ENCODE data around the gene VPS26A.
A peak's percentile ranks its signal among the peaks of the same experiment; 100 is the strongest.

VPS26A gene

GRCh38 chr10:69179089-69179742 lies 55.2 kb downstream of the VPS26A start:
- no peak for DNase-seq

DNA sequence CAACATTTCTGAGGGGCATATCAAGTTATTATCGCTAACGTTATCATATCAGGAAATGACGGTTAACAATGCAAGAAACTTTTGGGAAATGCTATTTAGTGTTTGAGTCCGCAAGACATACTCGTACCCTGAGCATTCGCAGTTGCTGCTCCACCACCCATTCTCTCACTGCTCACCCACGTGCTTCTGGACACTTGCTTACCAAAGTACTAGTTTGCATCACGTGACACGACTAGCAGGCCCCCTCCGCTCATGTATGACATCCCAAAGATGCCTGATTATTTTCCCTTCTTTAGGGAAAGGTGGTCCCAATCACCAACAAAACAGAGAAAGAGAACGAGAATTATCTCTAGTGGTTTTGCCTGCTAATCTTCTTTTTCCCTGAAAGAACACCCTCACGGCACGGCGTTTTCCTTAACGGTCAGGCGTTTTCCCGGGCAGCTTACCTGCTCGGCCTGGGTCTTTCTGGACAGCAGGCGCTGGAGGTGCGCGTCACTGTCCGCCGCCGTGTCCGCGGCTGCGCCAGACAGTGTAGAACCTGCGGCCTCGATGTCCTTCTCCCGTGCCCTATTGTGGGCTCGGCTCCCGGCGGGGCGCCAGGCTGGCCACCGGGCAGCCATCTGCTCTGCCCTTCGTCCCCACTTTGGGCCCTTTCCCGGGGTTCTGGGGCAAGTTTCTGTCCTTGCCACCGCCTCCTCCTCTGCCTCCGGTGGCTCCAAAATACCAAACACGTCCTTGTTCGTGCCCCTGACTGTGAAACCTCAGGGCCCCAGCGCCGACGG lies 56.0 kb downstream of the VPS26A start, which contains the start of gene SUPV3L1:
TSS of gene SUPV3L1 (plus strand) at position 492 of the 782 bp plus-strand sequence. CDS start at position 550, 58 bp downstream.
- peak; percentile 94 for DNase-seq

DNA sequence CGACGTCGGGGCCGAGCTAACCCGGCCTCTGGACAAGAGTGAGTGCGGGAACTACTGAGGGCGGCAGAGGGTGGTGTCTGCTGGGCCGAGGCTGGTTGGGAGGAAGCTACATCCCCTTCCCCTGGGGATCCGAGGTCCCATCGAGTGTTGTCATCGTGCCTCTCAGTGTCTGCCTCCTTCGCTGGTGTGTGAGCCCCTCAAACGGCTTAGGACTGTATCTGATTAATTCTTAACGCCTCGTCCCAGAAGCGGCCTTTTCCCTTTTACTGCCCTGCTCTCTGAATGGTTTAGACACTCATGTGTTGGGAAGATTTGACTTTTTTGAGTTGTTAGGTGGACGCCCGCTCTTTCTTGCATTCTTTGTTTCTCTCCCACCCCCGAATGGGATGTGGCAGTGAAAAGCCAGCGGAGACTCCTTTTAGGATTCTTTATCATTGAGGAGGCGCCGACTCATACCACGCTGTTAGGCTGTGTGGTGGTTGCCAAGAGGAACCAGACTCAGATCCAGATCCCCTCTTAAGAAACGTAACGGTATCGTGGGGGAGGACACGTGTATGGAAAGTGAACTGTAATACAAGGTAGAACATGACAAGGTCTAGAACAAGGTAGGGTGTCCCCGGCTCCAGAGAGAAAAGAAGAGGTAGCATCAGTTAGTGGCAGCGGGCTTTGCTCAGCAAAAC lies 56.7 kb downstream of the VPS26A start:
- DNase-seq, result peak; percentile 30

- DNase-seq, result no peak
These were observed 57.5 kb downstream of the VPS26A start for GRCh38 chr10:69181433-69181832.

DNA sequence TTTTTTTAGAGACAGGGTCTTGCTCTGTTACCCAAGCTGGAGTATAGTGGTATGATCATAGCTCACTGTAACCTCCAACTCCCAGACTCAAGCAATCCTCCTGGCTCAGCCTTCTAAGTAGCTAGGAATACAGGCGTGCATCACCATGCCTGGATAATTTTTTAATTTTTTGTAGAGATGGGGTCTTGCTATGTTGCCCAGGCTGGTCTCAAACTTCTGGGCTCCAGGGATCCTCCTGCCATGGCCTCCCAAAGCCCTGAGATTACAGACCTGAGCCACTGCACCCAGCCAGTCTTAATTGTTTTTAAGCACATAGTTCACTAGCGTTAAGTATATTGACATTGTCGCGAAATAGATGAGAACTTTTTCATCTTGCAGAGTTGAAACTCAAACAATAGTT lies 58.0 kb downstream of the VPS26A start:
- DNase-seq, result no peak

DNA sequence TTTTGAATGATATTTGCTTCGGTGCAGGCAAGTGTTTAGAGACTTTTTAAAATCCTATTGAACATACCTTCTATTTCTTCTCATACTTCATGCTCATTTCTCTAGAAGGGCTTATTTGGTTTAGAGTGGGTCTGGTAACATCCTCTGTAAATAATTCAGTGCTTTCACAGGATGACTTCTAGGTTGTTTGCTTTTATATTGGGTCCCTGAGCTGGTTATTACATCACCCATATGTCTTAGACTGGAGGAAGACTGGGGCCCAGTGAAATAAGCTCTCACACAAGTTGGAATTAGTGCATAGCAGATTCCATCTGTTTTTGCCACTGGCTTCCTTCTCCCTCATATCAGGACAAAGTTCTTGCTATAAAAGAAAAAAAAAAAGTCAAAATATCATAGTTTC lies 62.5 kb downstream of the VPS26A start:
- no peak for DNase-seq

GRCh38 chr10:69201045-69201444 lies 77.1 kb downstream of the VPS26A start:
- peak; percentile 26 for DNase-seq

DNA sequence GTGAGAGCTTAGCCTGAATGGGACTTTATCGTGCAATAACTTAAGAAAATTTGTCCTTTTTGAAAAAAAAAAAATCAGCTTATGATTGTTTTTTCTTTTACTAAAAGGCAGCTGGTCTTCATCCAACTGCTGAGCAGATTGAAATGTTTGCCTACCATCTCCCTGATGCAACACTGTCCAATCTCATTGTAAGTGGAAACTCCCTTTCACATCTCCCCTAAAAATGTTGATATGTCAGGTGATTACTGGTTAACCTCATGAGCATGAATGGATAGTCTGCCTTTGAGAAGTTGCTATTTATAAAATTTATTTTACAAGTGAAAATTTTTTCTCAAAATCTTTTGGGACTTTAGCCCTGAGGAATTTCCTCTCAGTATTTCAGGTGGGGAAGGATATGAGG lies 78.4 kb downstream of the VPS26A start:
- peak; percentile 61 for DNase-seq

- DNase-seq, result no peak
These were observed 84.8 kb downstream of the VPS26A start for GRCh38 chr10:69208761-69209160.

- no peak for DNase-seq
These were observed 86.0 kb downstream of the VPS26A start for GRCh38 chr10:69209787-69210484.

- DNase-seq, result no peak
These were observed 87.1 kb downstream of the VPS26A start for GRCh38 chr10:69211104-69211503.

DNA sequence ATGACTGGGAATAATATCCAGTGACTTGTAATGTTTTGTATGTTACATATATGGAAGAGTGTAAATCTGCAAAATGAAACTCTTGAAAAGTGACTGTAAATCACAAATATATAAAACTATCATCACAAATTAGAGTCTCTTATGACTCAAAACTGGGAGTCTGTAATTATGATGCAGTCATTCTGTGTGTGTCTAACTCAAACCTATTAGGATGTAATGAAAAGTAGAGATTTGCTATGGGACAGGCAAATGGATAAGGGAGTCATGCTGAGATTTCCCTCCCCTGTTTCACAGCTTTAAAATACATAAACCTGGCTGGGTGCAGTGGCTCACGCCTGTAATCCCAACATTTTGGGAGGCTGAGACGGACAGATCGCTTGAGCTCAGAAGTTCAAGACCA lies 87.5 kb downstream of the VPS26A start:
- DNase-seq, result no peak

- DNase-seq, result no peak
These were observed 89.8 kb downstream of the VPS26A start for GRCh38 chr10:69213591-69214311.

DNA sequence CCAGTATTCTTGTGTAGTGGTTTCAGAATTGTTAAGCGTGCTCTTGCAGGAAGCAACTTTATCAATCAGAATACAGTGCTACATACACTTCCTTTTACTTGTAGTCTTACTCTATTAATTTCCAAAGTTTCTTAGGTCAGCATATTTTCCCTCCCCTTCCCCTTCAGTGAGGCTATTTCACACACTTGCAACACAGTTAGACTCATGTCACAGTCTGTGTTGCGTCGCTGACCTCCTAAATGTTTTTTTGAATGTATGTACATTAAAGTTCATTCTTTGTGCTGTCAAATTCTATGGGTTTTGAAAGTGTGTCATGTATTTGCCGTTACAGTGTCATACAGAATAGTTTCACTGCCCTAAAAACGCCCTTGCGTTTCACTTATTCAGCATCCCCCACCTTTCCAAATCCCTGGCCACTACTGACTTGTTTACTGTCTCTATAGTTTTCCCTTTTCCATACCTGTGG lies 90.7 kb downstream of the VPS26A start:
- DNase-seq, result peak; percentile 39

GRCh38 chr10:69215405-69216171 lies 91.6 kb downstream of the VPS26A start:
- peak; percentile 54 for DNase-seq

- DNase-seq, result no peak
These were observed 92.7 kb downstream of the VPS26A start for GRCh38 chr10:69216577-69217118.

- no peak for DNase-seq
These were observed 93.3 kb downstream of the VPS26A start for GRCh38 chr10:69217119-69217754.

DNA sequence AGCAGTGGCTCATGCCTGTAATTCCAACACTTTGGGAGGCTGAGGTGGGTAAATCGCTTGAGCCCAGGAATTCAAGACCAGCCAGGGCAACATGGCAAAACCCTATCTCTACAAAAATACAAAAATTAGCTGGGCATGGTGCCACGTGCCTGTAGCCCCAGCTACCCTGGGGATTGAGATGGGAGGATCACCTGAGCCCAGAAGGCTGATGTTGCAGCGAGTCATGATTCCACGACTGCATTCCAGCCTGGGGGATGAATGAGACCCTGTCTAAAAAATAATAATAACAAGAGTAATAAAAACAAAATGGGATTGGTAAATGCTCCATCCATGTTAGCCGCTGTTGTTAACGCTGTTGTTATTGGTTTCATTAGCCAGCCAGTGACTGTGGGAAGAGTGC lies 94.9 kb downstream of the VPS26A start:
- no peak for DNase-seq

DNA sequence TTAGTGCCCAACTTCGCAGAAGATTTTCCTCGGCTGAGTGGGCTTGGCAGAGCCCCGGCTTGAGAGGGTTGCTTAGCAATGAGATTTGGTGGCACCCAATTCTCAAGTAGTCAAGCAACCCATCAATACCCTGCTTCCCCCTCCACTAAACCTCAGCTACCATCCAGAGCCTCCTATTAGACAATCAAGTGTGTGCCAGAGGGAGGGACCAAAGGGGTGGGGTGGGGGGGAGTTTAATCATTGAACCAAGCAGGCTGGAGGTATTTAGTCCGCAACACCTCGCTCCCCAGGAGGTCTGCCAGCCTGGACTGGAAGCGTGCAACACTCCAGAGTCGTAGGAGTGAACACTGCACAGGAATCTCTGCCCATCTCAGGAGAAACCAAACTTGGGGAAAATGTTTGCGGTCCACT lies 96.1 kb downstream of the VPS26A start, which contains the start of gene HKDC1:
TSS of gene HKDC1 (plus strand) at position 292 of the 411 bp plus-strand sequence. CDS start at position 396, 104 bp downstream.
- no peak for DNase-seq

DNA sequence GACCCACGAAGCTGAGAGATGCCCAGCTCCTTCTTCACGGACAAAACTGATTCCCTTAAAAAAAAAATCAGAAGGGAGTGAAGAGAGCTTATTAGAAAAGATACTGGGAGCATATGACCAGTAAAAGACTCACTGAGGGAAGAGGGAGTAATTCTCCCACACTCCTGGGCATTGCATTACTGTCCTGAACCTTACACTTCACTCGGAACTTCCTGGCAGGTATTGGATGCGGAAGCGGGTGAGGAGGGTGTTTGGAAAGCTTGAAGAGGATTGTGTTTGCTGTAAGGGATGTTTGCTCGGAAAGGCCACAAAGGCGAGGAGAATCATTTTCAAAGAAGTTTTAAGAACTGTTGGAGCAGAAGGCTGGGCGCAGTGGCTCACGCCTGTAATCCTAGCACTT lies 96.5 kb downstream of the VPS26A start:
- DNase-seq, result no peak
